Activated T-helper 1 cell treated with anti-CD3 and anti-CD28 coated beads, Interleukin-12 subunit alpha, Interleukin-12 subunit beta, Interleukin-2, Interleukin-4 antibody, amounts not matched to agents 30 ng/mL and 10 ng/mL and 1 ng/mL, durations not matched to agents 14 hours and 24 hours and 36 hours (primary cell): ENCODE measurements around the gene SHISA8. TPM values are rescaled to one million over a fixed set of nuclear protein-coding genes. Genes with fewer than 3 reads are reported as not detected.

Experiments
- DNase-seq: peaks from one replicate; pipeline ENCODE4 v3.0.0; 2021; ENCODE audit warnings: low spot score
- H3K27ac Mint-ChIP-seq: one replicate; pipeline ENCODE4 v1.8.0; 2021; ENCODE audit warnings: mild to moderate bottlenecking, mixed read lengths
- H3K27me3 Mint-ChIP-seq: one replicate; pipeline ENCODE4 v1.8.0; 2022; ENCODE audit warnings: mild to moderate bottlenecking, moderate library complexity, mixed read lengths; ENCODE audit not compliant: insufficient read depth
- H3K36me3 Mint-ChIP-seq: one replicate; pipeline ENCODE4 v1.8.0; 2021; ENCODE audit warnings: low read depth, mixed read lengths
- H3K4me1 Mint-ChIP-seq: one replicate; pipeline ENCODE4 v1.8.0; 2021; ENCODE audit warnings: low read depth, mixed read lengths
- H3K4me3 Mint-ChIP-seq: one replicate; pipeline ENCODE4 v1.8.0; 2021; ENCODE audit warnings: mild to moderate bottlenecking, moderate library complexity, mixed read lengths
- H3K9me3 Mint-ChIP-seq: one replicate; pipeline ENCODE4 v1.8.0; 2021; ENCODE audit warnings: mixed read lengths
- intact Hi-C: fragments of 100-400 bp; cut with micrococcal nuclease; formaldehyde crosslinking; loops from one replicate; pipeline ENCODE4 v1.15.1; 2024
- total RNA-seq: library from RNA; stranded (reverse); gene quantifications from 2 replicates; pipeline ENCODE4 v1.2.3, GENCODE V29; 2022

Gene SHISA8
- total RNA-seq, 1 donor from 2014 or later, result 5.8 TPM

- intact Hi-C loops, result no loop called here
- no peak overlapping the region for H3K4me3 Mint-ChIP-seq
- H3K9me3 Mint-ChIP-seq, result no peaks in the 10 kb centered on the region
- H3K27ac Mint-ChIP-seq, result no peak overlapping the region
- H3K4me1 Mint-ChIP-seq, result peaks cover 17% of the 10 kb centered on the region
- DNase-seq, result no peak
- H3K27me3 Mint-ChIP-seq, result peaks cover 42% of the 10 kb centered on the region
- no peaks in the 10 kb centered on the region for H3K36me3 Mint-ChIP-seq
These were observed 2.0 kb upstream of the SHISA8 start for GRCh38 chr22:41916745-41917358.

GRCh38 chr22:41915786-41916493 lies 1.1 kb upstream of the SHISA8 start:
- H3K36me3 Mint-ChIP-seq, result no peaks in the 10 kb centered on the region
- peaks cover 49% of the 10 kb centered on the region for H3K27me3 Mint-ChIP-seq

GRCh38 chr22:41914611-41915034 lies 251 bp downstream of the SHISA8 start:
- Mint-ChIP-seq H3K27me3 (peaks cover 49% of the 10 kb centered on the region), H3K9me3 (no peaks in the 10 kb centered on the region), H3K36me3 (no peaks in the 10 kb centered on the region), H3K27ac (no peak overlapping the region), H3K4me3 (no peak overlapping the region), H3K4me1 (peaks cover 17% of the 10 kb centered on the region)
- DNase-seq, result no peak
- intact Hi-C loops, result no loop called here

More at GRCh38 chr22:41915786-41916493, 1.1 kb upstream of the SHISA8 start:
- Mint-ChIP-seq H3K9me3 (no peaks in the 10 kb centered on the region), H3K27ac (peak overlapping the region; percentile 29), H3K4me3 (peak overlapping the region; percentile 35), H3K4me1 (peaks cover 17% of the 10 kb centered on the region)
- DNase-seq, result no peak
- intact Hi-C loops, result no loop called here

GRCh38 chr22:41913842-41914534 lies 886 bp downstream of the SHISA8 start:
- DNase-seq, result no peak
- Mint-ChIP-seq H3K27me3 (peaks cover 53% of the 10 kb centered on the region), H3K9me3 (no peaks in the 10 kb centered on the region), H3K36me3 (peaks cover 3% of the 10 kb centered on the region), H3K27ac (no peak overlapping the region), H3K4me1 (peaks cover 23% of the 10 kb centered on the region), H3K4me3 (peak overlapping the region; percentile 42)
- intact Hi-C loops, result no loop called here

GRCh38 chr22:41913040-41913719 lies 1.7 kb downstream of the SHISA8 start:
- peak overlapping the region; percentile 64 for H3K4me3 Mint-ChIP-seq
- H3K36me3 Mint-ChIP-seq, result peaks cover 7% of the 10 kb centered on the region
- intact Hi-C loops, result no loop called here
- no peak for DNase-seq
- H3K27ac Mint-ChIP-seq, result peak overlapping the region; percentile 61
- H3K9me3 Mint-ChIP-seq, result no peaks in the 10 kb centered on the region
- H3K4me1 Mint-ChIP-seq, result peaks cover 28% of the 10 kb centered on the region
- H3K27me3 Mint-ChIP-seq, result peaks cover 56% of the 10 kb centered on the region

GRCh38 chr22:41912338-41913039 lies 2.4 kb downstream of the SHISA8 start:
- Mint-ChIP-seq H3K36me3 (peaks cover 7% of the 10 kb centered on the region), H3K9me3 (no peaks in the 10 kb centered on the region), H3K27me3 (peaks cover 55% of the 10 kb centered on the region), H3K4me3 (peak overlapping the region; percentile 64), H3K4me1 (peaks cover 32% of the 10 kb centered on the region), H3K27ac (no peak overlapping the region)
- intact Hi-C loops, result no loop called here
- DNase-seq, result no peak

- H3K4me3 Mint-ChIP-seq, result peak overlapping the region; percentile 19
- H3K36me3 Mint-ChIP-seq, result peaks cover 10% of the 10 kb centered on the region
- H3K9me3 Mint-ChIP-seq, result no peaks in the 10 kb centered on the region
- H3K27me3 Mint-ChIP-seq, result peaks cover 41% of the 10 kb centered on the region
- H3K27ac Mint-ChIP-seq, result no peak overlapping the region
- peaks cover 38% of the 10 kb centered on the region for H3K4me1 Mint-ChIP-seq
- no peak for DNase-seq
- intact Hi-C loops, result no loop called here
These were observed 3.8 kb downstream of the SHISA8 start for GRCh38 chr22:41911001-41911611.

GRCh38 chr22:41910050-41911000 lies 4.5 kb downstream of the SHISA8 start:
- Mint-ChIP-seq H3K27me3 (peaks cover 33% of the 10 kb centered on the region), H3K4me3 (no peak overlapping the region), H3K4me1 (peaks cover 38% of the 10 kb centered on the region), H3K9me3 (no peaks in the 10 kb centered on the region), H3K27ac (no peak overlapping the region), H3K36me3 (peaks cover 17% of the 10 kb centered on the region)
- intact Hi-C loops, result no loop called here
- DNase-seq, result no peak

GRCh38 chr22:41909310-41910049 lies 5.4 kb downstream of the SHISA8 start:
- intact Hi-C loops, result no loop called here

GRCh38 chr22:41908411-41909309 lies 6.2 kb downstream of the SHISA8 start:
- no peak for DNase-seq
- Mint-ChIP-seq H3K9me3 (no peaks in the 10 kb centered on the region), H3K27me3 (peaks cover 32% of the 10 kb centered on the region), H3K27ac (peak overlapping the region; percentile 40), H3K4me3 (peak overlapping the region; percentile 32), H3K4me1 (peaks cover 38% of the 10 kb centered on the region), H3K36me3 (peaks cover 22% of the 10 kb centered on the region)
- intact Hi-C loops, result no loop called here

More at GRCh38 chr22:41909310-41910049, 5.4 kb downstream of the SHISA8 start:
- Mint-ChIP-seq H3K27ac (peak overlapping the region; percentile 58), H3K36me3 (peaks cover 17% of the 10 kb centered on the region), H3K4me3 (peak overlapping the region; percentile 57), H3K27me3 (peaks cover 32% of the 10 kb centered on the region), H3K9me3 (no peaks in the 10 kb centered on the region), H3K4me1 (peaks cover 38% of the 10 kb centered on the region)
- DNase-seq, result no peak
